BLaER1 (cell line): Measurements from ENCODE around the gene SLC6A20.
A peak's percentile ranks its signal among the peaks of the same experiment; 100 is the strongest.

Experiments used
- H3K27ac ChIP-seq: shearing (Covaris generic); formaldehyde crosslinking; 2 replicates; pipeline ENCODE4 v1.8.1; 2022
- H3K27me3 ChIP-seq: shearing (Covaris generic); formaldehyde crosslinking; 2 replicates; pipeline ENCODE4 v1.8.1; 2022
- H3K36me3 ChIP-seq: shearing (Covaris generic); formaldehyde crosslinking; 2 replicates; pipeline ENCODE4 v1.8.1; 2022
- H3K4me1 ChIP-seq: shearing (Covaris generic); formaldehyde crosslinking; 2 replicates; pipeline ENCODE4 v1.8.1; 2022
- H3K4me2 ChIP-seq: shearing (Covaris generic); formaldehyde crosslinking; 2 replicates; pipeline ENCODE4 v1.8.1; 2022
- H3K4me3 ChIP-seq: shearing (Covaris generic); formaldehyde crosslinking; 2 replicates; pipeline ENCODE4 v1.8.1; 2022
- H3K9ac ChIP-seq: shearing (Covaris generic); formaldehyde crosslinking; 2 replicates; pipeline ENCODE4 v1.8.1; 2022
- H3K9me3 ChIP-seq: shearing (Covaris generic); formaldehyde crosslinking; 2 replicates; pipeline ENCODE4 v1.8.1; 2022
- H4K20me1 ChIP-seq: shearing (Covaris generic); formaldehyde crosslinking; 2 replicates; pipeline ENCODE4 v1.8.1; 2022
- Cebpa-rat ChIP-seq: shearing (Covaris generic); IDR thresholded peaks from 2 replicates; pipeline ENCODE4 v1.8.1; 2022

SLC6A20 gene

DNA sequence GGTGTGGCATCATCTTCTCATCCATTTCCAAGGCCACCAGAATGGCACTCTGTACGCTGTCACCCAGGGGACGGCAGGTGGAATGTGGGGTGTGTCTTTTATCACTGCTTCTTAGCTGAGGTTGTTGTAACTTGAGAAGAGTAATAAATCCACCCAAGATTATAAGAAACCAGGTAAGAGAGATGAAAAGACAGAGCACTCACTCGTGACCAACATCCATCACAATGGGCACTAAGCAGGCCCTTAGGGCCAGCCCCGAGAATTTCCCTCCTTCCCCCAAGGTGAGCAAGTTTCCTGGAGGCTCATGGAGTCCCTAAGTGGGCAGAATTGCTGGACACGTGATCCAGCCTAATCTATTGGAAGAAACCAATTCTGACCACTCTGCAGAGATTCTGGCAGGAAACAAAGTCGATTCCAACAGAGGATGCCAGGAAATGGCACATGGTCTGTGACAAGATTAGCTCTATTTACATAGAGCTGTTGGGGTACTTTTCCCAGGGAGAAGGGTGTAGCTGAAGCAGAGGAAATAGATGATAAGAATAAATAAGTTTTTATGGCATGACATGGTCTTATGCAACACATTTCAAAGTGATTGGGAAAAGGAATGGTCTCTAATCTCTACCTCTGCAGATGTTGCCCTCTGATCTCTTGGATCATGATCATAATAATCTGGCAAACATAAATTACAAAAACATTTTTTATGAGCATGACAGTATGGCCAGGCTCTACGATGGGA lies 22.5 kb downstream of the SLC6A20 start:
- Histone ChIP-seq H4K20me1 (no peaks in the 10 kb centered on the region), H3K9me3 (no peaks in the 10 kb centered on the region), H3K4me1 (peaks cover 8% of the 10 kb centered on the region; the same call in 1 of the 2 replicates), H3K27me3 (no peaks in the 10 kb centered on the region), H3K27ac (no peak overlapping the region), H3K4me2 (no peak overlapping the region), H3K9ac (no peak overlapping the region), H3K4me3 (no peak overlapping the region), H3K36me3 (no peaks in the 10 kb centered on the region)
- no peak for TF ChIP-seq Cebpa-rat

DNA sequence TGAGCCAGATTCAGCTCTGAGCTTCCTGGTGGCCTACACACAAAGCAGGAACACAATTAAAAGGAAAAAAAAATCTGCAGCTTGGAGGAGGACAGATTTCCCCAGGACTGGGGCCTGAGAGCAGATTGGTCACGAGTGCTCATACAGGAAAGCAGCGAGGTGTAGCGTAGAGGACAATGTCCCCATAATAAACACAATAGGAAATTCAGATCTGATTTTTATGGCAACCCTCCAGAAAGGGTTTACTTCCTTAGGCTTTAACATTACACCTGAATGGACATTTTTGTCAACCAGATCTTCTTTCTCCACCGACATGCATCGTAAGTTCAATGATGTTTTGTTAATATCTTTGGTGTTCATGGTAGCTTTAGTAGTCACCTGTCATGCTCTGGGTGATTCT lies 23.3 kb downstream of the SLC6A20 start:
- no peaks in the 10 kb centered on the region for H3K9me3 ChIP-seq
- peaks cover 8% of the 10 kb centered on the region; the same call in 1 of the 2 replicates for H3K4me1 ChIP-seq
- H3K36me3 ChIP-seq: no peaks in the 10 kb centered on the region
- H4K20me1 ChIP-seq: no peaks in the 10 kb centered on the region
- H3K27ac ChIP-seq: no peak overlapping the region
- no peaks in the 10 kb centered on the region for H3K27me3 ChIP-seq
- TF ChIP-seq Cebpa-rat: no peak
- H3K9ac ChIP-seq: no peak overlapping the region
- peak overlapping the region; percentile 15; the same call in 1 of the 2 replicates for H3K4me2 ChIP-seq
- H3K4me3 ChIP-seq: no peak overlapping the region

DNA sequence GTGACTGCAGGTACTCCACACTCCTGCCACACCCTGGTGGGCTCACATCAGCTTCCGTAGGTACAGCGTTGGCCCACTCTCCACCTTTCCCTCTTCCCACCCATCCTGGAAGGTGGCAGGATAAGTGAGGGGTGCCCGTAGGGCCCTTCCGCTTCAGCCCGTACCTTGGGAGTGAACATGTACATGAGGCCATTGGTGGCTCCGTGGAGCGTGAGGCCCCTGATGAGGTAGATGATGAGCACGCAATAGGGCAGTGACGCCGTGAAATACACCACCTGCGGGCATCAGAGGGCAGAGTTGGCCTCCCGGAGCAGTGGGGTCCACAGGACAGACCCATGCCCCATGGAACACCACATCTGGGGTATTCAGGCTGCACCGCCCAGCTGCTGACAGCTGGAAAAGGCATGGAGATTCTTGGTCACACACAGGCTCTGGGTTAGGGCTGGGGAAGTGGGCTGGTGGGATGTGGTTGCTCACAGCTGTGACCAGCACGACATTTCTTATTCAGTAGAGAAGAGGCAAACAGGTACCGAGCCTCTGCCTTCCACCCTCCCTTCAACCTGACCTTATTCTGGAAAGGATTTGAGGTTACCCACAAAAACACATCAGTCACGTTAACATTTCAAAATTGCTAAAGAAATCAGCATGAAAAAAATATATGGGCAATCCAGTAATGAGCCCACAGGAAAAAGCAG lies 23.8 kb downstream of the SLC6A20 start:
- Histone ChIP-seq H3K9me3 (peaks cover 3% of the 10 kb centered on the region), H3K4me3 (no peak overlapping the region), H3K27me3 (no peaks in the 10 kb centered on the region), H3K4me1 (peaks cover 8% of the 10 kb centered on the region; the same call in 1 of the 2 replicates), H3K36me3 (no peaks in the 10 kb centered on the region), H4K20me1 (no peaks in the 10 kb centered on the region), H3K4me2 (peak overlapping the region; percentile 15; the same call in 1 of the 2 replicates), H3K9ac (no peak overlapping the region), H3K27ac (no peak overlapping the region)
- no peak for TF ChIP-seq Cebpa-rat

DNA sequence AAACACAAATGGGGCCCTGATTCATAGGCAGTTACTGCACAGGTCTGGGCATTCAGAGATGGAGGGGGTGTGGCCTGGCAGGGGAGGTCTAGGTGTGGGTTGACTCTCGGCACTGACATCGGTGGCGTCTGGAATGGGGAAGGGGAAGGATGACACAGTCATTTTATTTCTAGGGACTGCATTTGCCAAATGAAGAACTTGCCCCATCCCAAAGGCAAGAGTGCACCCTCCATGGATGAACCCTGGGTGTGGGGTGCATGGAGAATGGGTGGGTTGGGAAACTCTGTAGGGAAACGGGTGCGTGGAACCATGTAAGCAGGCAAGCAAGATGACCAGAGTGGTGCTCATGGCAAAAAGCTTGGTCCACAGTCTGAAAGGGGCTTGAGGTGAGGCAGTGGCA lies 24.5 kb downstream of the SLC6A20 start:
- no peak overlapping the region for H3K27ac ChIP-seq
- no peak overlapping the region for H3K4me2 ChIP-seq
- H3K9ac ChIP-seq: no peak overlapping the region
- peaks cover 8% of the 10 kb centered on the region; the same call in 1 of the 2 replicates for H3K4me1 ChIP-seq
- H3K4me3 ChIP-seq: no peak overlapping the region
- H4K20me1 ChIP-seq: no peaks in the 10 kb centered on the region
- H3K27me3 ChIP-seq: no peaks in the 10 kb centered on the region
- H3K9me3 ChIP-seq: peaks cover 7% of the 10 kb centered on the region
- TF ChIP-seq Cebpa-rat: no peak
- H3K36me3 ChIP-seq: no peaks in the 10 kb centered on the region

DNA sequence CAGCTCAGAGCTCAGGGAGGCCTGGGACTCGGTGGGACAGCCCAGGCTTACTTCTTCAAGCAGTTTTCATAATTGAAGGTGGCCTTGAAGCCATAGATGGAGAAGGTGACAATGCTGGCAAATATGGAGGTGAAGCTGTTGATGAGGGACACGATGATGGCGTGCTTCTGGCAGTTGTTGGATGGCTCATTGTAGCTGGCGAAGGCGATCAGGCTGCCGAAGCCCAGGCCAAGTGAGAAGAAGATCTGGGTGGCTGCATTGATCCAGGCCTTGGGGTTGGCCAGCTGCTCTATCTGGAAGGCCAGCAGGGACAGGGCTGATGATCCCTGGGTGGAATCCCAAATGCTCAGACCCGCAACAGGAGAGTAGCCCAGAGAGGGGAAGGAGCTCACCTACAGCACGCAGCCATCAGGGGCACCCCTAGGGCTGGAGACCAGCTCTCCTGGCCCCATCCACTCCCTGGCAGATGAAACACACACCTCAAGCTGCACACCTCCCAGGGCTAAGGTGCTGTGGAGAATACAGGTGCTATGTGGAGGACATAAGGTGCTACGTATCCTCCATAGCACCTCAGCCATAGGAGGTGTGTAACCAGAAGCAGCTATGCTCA lies 25.1 kb downstream of the SLC6A20 start:
- no peak overlapping the region for H3K27ac ChIP-seq
- no peak for TF ChIP-seq Cebpa-rat
- no peak overlapping the region for H3K4me2 ChIP-seq
- H3K4me3 ChIP-seq: no peak overlapping the region
- no peak overlapping the region for H3K9ac ChIP-seq
- H4K20me1 ChIP-seq: no peaks in the 10 kb centered on the region
- peaks cover 8% of the 10 kb centered on the region; the same call in 1 of the 2 replicates for H3K4me1 ChIP-seq
- peaks cover 12% of the 10 kb centered on the region for H3K9me3 ChIP-seq
- no peaks in the 10 kb centered on the region for H3K36me3 ChIP-seq
- no peaks in the 10 kb centered on the region for H3K27me3 ChIP-seq

DNA sequence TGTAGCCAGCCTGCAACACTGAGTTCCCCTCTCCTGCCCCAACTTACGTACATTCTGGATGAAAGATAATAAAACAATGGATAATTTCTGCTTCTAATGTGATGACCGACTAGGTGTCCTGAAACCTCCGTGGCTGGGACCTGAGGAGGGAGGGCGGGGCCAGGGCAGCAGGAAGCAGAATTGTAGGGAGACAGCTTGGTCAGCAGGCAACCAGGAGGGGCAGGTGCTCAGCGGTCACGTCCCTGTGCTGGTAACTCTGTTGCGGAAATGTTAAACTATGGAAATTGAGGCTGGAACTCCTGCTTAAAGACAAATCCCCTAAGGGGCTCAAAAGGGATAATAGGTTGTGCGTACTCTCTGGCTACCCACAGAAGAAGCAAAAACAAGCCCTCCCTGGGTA lies 30.4 kb downstream of the SLC6A20 start:
- Histone ChIP-seq H4K20me1 (no peaks in the 10 kb centered on the region), H3K9me3 (peaks cover 12% of the 10 kb centered on the region), H3K4me1 (no peaks in the 10 kb centered on the region), H3K27ac (no peak overlapping the region), H3K4me2 (no peak overlapping the region), H3K4me3 (no peak overlapping the region), H3K27me3 (no peaks in the 10 kb centered on the region), H3K9ac (no peak overlapping the region), H3K36me3 (no peaks in the 10 kb centered on the region)
- TF ChIP-seq Cebpa-rat: no peak

DNA sequence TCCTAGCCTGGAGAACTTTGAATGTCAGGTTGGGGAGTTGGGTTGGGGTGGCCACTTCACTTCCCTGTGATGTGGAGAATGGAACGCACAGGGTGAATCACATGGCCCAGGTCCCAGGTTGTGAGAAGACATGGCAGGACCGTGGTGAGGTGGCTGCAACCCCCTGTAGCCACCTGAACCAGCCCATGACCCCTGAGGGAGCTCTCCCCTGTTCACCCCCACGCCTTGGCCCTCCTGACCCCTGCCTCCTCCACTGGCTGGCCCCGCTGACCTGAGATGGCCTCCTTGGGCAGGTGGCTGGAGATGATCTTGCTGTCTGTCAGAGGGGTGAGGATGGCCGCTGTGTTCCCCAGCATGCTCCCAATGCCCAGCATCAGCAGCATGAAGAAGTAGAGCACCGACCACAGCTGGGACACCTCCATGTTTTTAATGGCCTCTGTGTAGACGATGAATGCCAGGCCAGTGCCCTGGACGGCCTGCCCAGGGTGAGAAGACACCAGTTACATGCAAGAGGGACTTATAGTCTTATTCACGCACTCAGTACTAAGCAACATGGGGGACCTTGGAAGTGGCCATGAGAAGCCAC lies 31.0 kb downstream of the SLC6A20 start:
- H3K4me2 ChIP-seq: no peak overlapping the region
- H3K4me1 ChIP-seq: no peaks in the 10 kb centered on the region
- H3K27me3 ChIP-seq: no peaks in the 10 kb centered on the region
- H3K9ac ChIP-seq: no peak overlapping the region
- H3K9me3 ChIP-seq: peaks cover 12% of the 10 kb centered on the region
- H3K36me3 ChIP-seq: no peaks in the 10 kb centered on the region
- no peaks in the 10 kb centered on the region for H4K20me1 ChIP-seq
- H3K27ac ChIP-seq: no peak overlapping the region
- TF ChIP-seq Cebpa-rat: no peak
- no peak overlapping the region for H3K4me3 ChIP-seq

DNA sequence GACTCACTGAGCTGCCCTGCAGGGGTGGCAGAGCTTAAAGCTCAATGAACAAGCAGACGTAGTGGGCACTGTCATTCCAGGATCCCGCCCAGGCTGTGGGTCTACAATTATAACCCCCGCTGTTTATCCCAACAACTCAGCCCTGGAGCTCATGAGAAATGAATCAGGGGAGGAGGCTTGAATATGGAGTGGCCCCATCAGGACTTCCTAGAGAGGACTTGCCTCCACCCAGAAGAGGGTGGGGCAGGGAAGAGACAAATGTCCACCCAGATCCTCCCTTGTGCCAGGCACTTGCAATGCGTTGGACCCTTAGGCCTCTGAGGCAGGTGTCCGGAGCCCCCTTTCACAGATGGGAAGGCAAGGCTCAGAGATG lies 33.0 kb downstream of the SLC6A20 start:
- Histone ChIP-seq H3K27ac (no peak overlapping the region), H4K20me1 (no peaks in the 10 kb centered on the region), H3K9me3 (peaks cover 12% of the 10 kb centered on the region), H3K4me1 (peaks cover 8% of the 10 kb centered on the region), H3K4me2 (no peak overlapping the region), H3K36me3 (no peaks in the 10 kb centered on the region), H3K27me3 (no peaks in the 10 kb centered on the region), H3K4me3 (no peak overlapping the region), H3K9ac (no peak overlapping the region)
- no peak for TF ChIP-seq Cebpa-rat

DNA sequence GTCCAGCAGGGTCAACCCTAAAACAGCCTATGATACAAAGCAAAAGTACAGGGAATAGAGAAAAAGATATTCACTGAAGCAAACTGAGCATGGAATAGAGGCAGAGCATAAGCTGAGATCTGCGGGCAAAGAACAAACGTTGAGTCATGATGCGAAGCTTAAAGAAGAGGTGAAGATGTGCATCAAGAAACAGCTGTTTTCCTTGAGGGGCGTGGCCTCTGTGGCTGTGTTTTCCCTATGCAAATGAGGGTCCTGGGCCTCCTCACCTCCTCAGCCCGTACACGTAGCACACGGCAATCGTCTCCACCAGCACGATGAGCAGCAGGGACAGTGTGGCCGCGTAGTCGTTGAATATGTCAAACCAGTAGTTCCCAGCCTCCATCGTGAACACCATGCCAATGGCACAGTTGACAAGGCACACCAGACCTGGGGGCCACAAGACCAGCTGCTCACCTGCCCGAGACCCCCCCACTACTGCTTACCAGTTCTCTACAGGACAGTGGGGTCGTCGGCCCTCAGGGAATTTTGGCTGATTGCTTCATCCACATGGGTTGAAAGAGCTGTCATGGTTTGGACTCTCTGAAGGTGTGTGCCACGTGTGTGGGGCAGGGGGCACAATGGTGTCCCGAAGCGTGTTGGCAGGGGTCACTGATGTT lies 33.6 kb downstream of the SLC6A20 start:
- no peak for TF ChIP-seq Cebpa-rat
- peaks cover 12% of the 10 kb centered on the region for H3K9me3 ChIP-seq
- H3K36me3 ChIP-seq: no peaks in the 10 kb centered on the region
- H3K27ac ChIP-seq: no peak overlapping the region
- no peak overlapping the region for H3K9ac ChIP-seq
- no peak overlapping the region for H3K4me3 ChIP-seq
- H4K20me1 ChIP-seq: no peaks in the 10 kb centered on the region
- H3K4me1 ChIP-seq: peaks cover 8% of the 10 kb centered on the region
- no peak overlapping the region for H3K4me2 ChIP-seq
- no peaks in the 10 kb centered on the region for H3K27me3 ChIP-seq
